Activated CD8-positive, alpha-beta memory T cell treated with anti-CD3 and anti-CD28 coated beads for 4 hours (primary cell): ENCODE results near the gene REXO1.
A peak's percentile ranks its signal among the peaks of the same experiment; 100 is the strongest.

Experiments
- DNase-seq, 2 donors: peaks; one replicate each; pipeline ENCODE4 v3.0.0-alpha.2; 2020; ENCODE audit warnings: low read depth in 2 of 2

The REXO1 gene

DNA sequence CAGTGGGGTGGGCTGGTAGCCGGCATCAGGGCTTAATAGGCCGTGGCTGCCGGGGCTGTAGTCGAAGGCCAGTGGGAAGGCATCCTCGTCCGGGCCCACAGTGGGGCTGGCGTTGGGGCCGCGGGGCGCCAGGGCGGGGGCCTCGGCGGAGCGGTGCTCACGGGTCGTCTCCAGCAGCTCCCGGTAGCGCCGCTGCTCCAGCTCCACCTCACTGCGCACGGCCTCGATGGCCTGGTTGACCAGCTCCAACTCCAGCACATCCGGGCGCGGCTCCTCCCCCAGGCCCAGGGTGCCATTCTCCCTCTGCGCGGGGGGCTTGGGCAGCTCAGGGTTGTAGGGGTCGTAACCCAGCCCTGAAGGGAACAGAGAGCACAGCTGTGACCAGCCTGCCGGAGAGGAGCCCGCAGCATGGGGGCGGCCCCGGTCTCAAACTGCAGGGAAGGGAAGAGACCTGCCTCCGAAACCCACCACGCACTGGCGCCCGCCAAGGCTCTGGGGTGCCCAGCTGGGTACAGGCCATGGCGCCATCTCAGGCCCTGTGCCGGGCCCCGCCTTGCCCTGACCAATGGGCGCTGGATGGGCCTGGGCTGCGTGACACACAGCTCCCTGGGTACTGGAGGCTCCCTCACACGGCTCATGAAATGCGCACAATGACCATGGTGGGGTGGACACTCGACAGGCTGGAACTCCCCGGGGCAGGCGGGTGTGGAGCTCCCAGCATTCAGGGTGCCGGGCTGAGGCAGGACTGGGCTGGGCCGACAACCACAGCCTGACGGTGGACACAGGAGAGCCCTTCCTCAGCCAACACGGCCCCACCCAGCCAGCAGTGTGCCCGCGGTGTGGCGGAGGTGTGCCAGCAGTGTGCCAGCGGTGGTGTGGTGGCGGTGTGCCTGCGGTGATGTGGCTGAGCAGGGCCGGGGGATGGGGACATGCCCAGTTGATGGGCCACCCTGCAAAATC, 19.7 kb downstream of the REXO1 start:
- DNase-seq, result no peak

DNA sequence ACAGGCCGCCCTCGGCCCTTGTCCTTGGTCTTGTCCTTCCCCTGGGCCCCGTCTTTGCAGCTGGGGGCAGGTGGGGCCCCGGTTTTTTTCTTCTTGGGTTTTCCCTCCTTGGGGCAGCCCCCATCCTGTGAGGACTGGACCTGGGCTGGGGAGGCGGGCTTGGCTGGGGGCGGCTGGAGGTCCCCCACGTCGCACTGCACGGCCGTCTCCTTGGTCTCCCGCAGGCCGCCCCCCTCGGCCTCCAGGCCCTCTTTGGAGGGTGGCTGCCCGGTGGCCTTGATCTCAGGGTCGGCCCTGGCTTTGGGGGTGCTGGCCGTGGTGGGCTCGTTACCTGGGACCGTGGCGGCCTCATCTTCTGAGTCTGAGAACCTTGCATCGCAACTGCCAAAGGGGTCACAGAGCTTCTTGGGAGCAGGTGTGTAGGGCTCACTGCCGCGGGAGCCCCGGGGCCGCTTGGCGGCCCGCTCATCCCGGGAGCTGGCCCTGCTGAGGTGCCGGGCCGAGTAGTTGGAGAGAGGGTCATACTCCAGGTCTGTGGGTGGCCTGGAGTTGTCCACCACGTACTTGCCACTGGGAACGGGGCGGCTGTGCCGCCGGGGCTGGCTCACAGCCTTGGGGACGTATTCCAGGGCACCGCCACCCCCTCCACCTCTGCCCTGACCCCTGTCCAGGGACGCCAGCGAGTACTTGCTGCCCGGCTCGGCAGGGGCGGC, 20.6 kb downstream of the REXO1 start:
- no peak for DNase-seq

- DNase-seq, result no peak
Observed at GRCh38 chr19:1826557-1827521, 21.4 kb downstream of the REXO1 start.

DNA sequence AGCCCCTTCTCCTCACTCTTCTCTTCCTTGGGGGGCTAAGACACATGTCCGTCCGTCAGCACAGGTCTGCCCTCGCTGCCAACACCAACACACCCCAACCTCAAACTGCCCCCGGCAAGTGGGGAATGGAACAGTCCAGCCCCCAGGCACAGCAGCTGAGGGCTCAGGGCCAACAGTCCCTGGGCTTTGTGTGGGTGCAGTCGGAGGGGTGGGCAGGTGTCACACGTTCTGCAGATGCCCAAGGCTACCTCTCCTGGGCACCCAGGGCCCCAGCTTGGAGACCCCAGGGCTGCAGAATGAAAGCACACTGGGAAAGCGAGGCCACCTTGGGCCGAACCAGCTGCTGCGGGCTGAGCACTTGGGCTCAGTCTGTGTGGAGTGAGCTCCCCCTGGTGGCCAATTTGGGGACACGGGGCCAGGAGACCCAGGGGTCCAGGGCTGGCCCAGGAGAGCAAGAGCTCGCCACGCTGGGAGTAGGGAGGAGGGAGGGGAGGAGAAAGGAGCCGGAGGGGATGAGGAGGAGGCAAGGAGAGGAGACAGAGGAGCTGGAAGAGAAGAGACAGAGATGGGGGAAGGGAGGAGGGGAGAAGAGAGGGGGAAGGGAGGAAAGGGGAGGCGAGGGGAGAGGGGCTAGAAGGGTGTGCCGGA, 22.2 kb downstream of the REXO1 start:
- peak; percentile 49 to 50 for DNase-seq

GRCh38 chr19:1824252-1824622, 24.0 kb downstream of the REXO1 start:
- DNase-seq, result no peak

GRCh38 chr19:1823539-1824251, 24.6 kb downstream of the REXO1 start:
- no peak for DNase-seq

- no peak for DNase-seq
Observed at GRCh38 chr19:1823020-1823419, 25.3 kb downstream of the REXO1 start.

GRCh38 chr19:1822210-1822609, 26.1 kb downstream of the REXO1 start:
- no peak for DNase-seq

GRCh38 chr19:1819341-1820255, 28.7 kb downstream of the REXO1 start:
- no peak for DNase-seq

- no peak for DNase-seq
Observed at GRCh38 chr19:1818549-1819195, 29.6 kb downstream of the REXO1 start.

GRCh38 chr19:1817553-1818179, 30.6 kb downstream of the REXO1 start:
- no peak for DNase-seq

- DNase-seq, result no peak
Observed at GRCh38 chr19:1816530-1817298, 31.6 kb downstream of the REXO1 start.

- DNase-seq, result no peak
Observed at GRCh38 chr19:1815605-1816529, 32.4 kb downstream of the REXO1 start.

DNA sequence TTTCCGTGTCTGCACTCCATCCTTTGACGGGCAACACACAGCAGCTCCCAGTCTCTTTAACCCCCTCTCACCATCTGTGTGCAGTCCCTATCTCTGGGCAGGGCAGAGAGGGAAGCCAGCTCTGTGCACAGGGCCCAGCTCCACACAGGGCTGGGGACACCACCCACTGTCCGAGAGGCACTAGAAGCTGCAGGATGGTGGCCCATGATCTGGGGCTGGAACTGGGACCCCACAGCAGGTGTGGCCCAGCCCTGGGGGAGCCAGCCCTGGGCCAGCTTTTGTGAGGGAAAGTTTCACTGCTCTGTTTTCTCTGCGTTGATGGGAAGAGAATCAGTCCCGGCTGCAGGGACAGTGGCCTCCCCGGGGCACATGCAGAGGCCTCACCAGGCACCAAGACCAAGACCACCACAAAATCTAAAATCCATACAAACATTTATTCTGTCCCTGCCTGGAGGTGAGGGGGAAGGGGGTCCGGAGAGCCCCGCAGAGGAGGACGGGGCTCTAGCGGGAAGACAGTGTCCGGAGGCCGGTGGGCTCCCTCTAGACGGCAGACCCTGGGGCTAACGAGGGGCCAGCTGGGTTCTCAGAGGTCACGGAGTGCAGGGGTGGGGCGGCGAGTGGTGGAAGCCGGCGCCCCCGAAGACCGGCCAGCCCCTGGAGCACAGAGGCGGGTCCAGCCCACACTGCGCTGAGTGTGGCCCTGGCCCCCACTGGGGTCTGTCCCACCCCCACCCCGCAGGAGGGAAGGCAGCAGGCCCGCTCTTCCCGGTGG, 33.3 kb downstream of the REXO1 start:
- no peak for DNase-seq

GRCh38 chr19:1814391-1814790, 33.9 kb downstream of the REXO1 start:
- DNase-seq, result no peak
